ENCODE data around the gene IL31RA.

IL31RA gene

DNA sequence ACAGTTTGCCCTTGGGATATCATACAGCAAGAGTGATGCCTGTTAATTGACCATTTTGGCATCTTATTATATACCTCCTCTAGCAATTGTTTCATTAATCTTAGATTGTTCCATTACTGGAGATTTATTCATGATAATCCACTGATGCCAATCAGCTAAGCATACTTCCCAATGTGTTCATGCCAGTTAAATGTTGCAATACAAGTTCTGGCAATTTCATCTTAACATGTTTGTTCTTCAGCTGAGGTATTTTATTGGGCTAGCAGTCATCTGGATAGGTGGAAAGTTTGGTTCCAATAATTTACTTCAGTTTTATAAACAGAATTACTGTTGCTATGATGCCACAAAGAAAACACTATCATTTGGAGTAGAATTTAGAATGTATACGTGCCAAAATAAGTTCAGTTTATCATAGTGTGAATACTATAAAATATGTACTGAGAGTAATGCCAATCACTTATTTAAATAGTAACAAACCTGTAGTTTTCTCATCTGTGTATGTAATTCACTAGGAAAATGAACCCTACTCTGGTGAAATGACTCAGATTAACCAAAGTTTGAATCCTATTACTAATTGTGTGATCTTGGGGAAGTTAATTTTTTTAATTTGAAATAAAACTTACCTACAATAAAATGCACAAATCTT lies 27.9 kb upstream of the IL31RA start:
- H3K36me3 ChIP-seq: no peaks in the 10 kb centered on the region
- no peak for TF ChIP-seq CTCF (IDR thresholded peaks at IDR 0.05; ENCODE audit: low read depth, low read length)
- H3K4me3 ChIP-seq (ENCODE audit: low read depth, low read length): no peak overlapping the region
- no peak for DNase-seq
- peaks cover 51% of the 10 kb centered on the region for H3K27me3 ChIP-seq
- H3K9me3 ChIP-seq: no peaks in the 10 kb centered on the region
- H3K4me1 ChIP-seq: no peaks in the 10 kb centered on the region

DNA sequence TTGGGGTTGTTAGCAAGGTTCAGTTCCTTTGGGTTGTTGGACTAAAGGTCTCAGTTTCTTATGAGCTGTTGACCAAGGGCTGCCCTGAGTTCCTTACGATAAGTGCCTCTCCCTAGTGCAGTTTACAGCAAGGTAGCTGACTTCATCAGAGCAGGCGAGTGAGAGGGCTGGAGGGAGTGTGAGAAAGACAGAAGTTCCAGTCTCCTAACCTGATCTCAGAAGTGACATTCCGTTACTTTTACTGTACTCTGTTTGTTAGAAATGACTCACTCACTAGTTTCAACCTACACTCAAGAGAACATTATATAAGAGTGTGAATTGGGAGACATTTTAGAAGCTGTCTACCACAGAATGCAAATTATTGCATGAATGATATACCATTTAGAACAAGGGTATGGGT lies 21.2 kb upstream of the IL31RA start:
- no peak overlapping the region for H3K4me3 ChIP-seq (ENCODE audit: low read depth, low read length)
- H3K9me3 ChIP-seq: no peaks in the 10 kb centered on the region
- TF ChIP-seq CTCF (IDR thresholded peaks at IDR 0.05; ENCODE audit: low read depth, low read length): no peak
- H3K36me3 ChIP-seq: no peaks in the 10 kb centered on the region
- H3K27me3 ChIP-seq: no peaks in the 10 kb centered on the region
- no peaks in the 10 kb centered on the region for H3K4me1 ChIP-seq
- DNase-seq: no peak

DNA sequence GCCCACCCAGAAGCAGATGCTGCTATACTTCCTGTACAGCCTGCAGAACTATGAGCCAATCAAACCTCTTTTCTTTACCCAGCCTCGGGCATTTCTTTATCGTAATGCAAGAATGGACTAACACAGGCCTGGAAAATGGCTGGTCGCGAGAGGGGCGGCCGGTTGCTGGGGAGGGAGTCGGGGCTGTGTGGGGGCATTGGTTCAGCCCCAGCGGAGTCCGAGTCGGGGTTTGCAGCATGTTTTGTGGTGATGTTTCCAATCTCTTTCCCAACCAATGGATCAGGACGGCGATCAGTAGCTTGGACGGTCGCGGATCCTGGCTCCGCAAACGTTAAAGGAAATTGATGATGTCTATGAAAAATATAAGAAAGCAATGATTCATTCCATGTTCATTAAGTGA lies 18.7 kb upstream of the IL31RA start:
- no peak for DNase-seq
- no peaks in the 10 kb centered on the region for H3K36me3 ChIP-seq
- no peaks in the 10 kb centered on the region for H3K4me1 ChIP-seq
- no peaks in the 10 kb centered on the region for H3K9me3 ChIP-seq
- TF ChIP-seq CTCF (IDR thresholded peaks at IDR 0.05; ENCODE audit: low read depth, low read length): no peak
- H3K4me3 ChIP-seq (ENCODE audit: low read depth, low read length): no peak overlapping the region
- H3K27me3 ChIP-seq: no peaks in the 10 kb centered on the region

DNA sequence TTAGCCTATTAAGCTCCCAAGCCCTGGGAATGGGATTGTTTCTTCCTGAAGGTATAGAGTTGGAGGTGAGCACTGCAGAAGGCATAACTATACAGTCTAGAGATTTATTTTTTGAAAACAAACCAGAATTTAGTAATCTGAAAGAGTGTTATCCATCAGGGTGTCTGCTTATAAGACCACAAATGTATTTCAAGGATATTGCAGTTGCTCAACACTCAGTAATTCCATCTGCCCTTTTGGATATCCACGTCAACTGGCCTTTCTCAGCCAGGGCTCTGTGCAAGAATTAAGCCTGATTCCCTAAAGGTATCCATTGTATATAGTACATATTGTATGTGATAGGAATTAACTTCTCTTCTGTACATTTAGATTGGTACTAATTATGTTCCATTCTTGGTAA lies 15.0 kb upstream of the IL31RA start:
- TF ChIP-seq CTCF (IDR thresholded peaks at IDR 0.05; ENCODE audit: low read depth, low read length): no peak
- Histone ChIP-seq H3K4me3 (ENCODE audit: low read depth, low read length) (no peak overlapping the region), H3K27me3 (peaks cover 7% of the 10 kb centered on the region; the same call in 1 of the 2 replicates), H3K36me3 (no peaks in the 10 kb centered on the region), H3K9me3 (no peaks in the 10 kb centered on the region), H3K4me1 (no peaks in the 10 kb centered on the region)
- no peak for DNase-seq

GRCh38 chr5:55841976-55842375 lies 9.2 kb upstream of the IL31RA start:
- no peak overlapping the region for H3K4me3 ChIP-seq (ENCODE audit: low read depth, low read length)
- no peaks in the 10 kb centered on the region; the same call in 1 of the 2 replicates for H3K4me1 ChIP-seq
- no peaks in the 10 kb centered on the region for H3K9me3 ChIP-seq
- H3K36me3 ChIP-seq: no peaks in the 10 kb centered on the region
- TF ChIP-seq CTCF (IDR thresholded peaks at IDR 0.05; ENCODE audit: low read depth, low read length): no peak
- H3K27me3 ChIP-seq: peaks cover 7% of the 10 kb centered on the region; the same call in 1 of the 2 replicates
- no peak for DNase-seq

DNA sequence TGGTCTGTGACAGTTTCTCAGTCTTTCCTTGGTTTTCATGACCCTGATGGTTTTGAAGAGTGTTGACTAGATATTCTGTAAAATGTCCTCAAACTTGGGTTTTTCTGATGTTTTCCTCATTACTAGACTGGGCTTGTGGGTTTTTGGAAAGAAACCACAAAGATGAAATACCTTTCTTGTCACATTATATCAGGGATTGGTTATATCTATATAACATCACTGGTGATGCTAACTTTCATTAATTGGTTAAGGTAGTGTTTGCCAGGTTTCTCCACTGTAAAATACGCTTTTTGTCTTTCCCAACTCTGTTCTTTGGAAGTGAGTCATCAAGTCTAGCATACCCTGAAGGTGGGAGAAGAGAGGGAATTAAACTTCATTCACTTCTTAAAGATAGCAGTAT lies 3.3 kb upstream of the IL31RA start:
- Histone ChIP-seq H3K36me3 (no peaks in the 10 kb centered on the region), H3K9me3 (no peaks in the 10 kb centered on the region), H3K27me3 (peaks cover 20% of the 10 kb centered on the region), H3K4me3 (ENCODE audit: low read depth, low read length) (no peak overlapping the region), H3K4me1 (no peaks in the 10 kb centered on the region; the same call in 1 of the 2 replicates)
- TF ChIP-seq CTCF (IDR thresholded peaks at IDR 0.05; ENCODE audit: low read depth, low read length): no peak
- DNase-seq: no peak
